GM18868 (cell line): ENCODE measurements around the gene ATP6V0D1.

ENCODE experiments used
- ATAC-seq: cut with Tn5 transposase; IDR thresholded peaks from one replicate; pipeline ENCODE4 v1.9.1; 2021; ENCODE audit warnings: mild to moderate bottlenecking, moderate library complexity; ENCODE audit not compliant: unreplicated experiment

ATP6V0D1 gene

GRCh38 chr16:67409631-67410030 lies 71.3 kb downstream of the ATP6V0D1 start:
- no peak for ATAC-seq

- ATAC-seq: no peak
Measured at GRCh38 chr16:67407788-67408452, 73.0 kb downstream of the ATP6V0D1 start.

- no peak for ATAC-seq
Measured at GRCh38 chr16:67407176-67407787, 73.7 kb downstream of the ATP6V0D1 start.

DNA sequence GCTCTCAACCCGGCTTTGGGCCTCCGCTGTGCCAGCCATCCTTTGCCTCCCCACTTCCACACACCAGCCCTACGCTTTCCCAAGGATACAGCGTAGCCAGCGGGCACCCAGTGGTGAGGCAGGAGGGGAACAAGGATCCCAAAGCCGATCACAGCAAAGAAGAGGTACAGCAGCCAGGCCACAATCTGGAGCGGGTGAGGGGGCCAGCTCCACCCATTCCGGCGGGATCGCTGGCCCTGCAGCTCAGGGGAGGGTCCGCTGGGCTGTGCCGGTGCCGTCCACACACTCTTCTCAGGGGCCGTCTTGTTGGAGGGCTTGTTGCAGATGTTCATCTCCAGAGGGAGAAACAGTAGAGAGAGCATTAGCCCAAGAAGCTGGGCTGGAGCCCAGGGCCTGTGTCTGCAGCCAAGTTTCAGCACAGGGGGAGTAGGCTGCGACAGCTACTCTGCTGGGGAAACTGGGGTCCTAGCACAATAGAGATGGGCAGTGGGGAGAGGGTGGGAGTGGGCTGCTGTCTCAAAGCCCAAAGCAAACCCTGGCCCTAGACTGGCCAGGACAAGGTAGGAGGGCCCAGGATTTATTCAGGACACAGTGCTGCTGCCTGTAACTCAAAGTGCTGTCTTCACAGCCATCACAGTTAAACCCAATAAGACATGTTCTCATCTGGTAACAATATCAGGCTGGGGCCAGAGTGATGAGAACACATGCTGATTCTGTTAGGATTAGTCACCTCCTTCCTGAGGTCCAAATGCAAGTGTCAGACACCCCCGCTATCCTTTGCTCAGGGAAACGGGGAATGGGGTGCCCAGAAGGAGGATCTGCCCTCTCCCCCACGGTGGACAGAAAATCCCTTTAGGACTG lies 74.6 kb downstream of the ATP6V0D1 start:
- no peak for ATAC-seq

GRCh38 chr16:67405336-67405735 lies 75.6 kb downstream of the ATP6V0D1 start:
- no peak for ATAC-seq

DNA sequence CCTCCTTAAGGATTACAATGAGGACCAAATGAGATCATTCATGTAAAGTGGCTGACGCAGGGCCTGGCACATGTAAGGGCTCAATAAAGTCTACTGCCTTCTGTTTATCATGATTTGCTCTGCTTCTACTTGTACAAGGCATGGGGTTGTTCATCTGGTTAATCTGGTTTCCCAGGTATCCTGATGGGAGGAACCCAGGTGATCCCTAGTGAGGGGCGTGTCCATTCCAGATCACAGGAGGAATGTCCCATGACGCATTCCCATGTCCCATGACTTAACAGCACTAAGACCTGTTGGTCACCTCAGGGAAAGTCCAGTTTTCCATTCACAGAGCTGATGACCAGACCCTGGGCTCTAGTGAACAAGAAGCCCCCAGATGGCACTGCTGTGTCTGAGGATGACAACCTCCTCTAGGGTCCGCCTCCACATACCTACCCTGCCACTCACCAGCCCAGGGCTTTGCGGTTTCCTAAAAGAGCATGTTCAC lies 76.2 kb downstream of the ATP6V0D1 start:
- ATAC-seq: no peak

GRCh38 chr16:67403976-67404555 lies 76.9 kb downstream of the ATP6V0D1 start:
- ATAC-seq: no peak

DNA sequence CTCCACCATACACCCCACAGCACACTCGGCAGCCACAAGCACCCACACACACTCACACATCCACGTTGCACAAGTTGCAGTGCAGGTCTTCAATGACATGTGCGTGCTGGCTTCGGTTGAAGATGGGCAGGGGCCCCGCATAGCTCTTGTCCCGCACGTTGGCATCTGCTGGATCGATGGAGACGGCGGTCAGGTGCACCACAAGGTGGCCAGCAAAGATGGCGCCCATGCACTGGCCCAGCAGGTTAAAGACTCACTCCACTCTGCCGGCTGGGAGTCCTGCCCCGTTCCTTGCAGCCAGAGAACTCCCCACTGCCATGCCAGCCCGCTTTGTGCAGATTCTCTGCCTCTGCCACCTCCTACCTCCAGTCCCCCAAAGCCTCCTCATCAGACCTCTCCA lies 80.1 kb downstream of the ATP6V0D1 start:
- ATAC-seq: no peak

DNA sequence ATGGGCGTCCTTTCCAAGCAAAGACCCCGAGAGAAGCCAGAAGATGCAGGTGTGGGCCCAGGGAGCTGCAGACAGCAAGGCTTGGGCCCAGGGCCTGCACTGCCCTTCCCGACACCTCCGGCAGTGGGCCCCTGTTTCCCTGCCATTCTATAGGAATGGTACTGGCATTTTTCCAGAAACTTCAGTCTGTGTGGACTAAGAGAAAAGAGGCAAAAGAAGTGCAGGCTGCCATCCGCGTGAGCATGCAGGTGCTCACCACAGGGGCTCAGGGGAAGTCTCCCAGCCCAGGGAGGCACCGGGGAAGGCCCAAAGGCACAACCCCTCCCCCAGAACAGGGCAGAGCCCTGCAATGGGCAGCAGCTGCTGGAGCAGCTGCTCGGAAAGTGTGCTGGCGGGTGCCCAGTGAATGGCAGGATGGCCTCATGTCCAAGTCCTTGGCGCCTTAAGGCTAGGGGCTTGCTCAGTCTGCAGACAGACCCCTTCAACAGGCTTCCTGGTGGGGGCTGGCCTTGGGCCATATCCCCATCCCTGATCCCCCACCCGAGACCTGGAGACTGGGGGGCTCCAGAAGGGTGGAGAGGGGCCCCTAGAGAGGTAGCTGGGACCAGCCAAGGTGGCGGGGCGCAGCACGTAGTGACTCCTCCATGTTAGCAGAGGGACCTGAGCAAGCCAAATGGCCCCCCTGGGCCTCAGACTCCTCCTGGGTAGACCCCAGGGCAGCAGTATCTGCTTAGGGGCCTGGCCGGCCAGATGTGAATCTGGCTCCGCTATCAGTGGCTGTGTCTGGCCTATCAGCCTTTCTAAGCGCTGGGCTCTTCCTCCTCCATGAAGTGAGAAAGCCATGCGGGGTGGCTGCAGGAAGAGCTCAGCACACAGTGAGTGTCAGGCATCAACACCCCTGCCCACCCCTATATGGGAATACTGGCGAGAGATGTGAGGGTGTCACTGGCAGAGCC lies 80.9 kb downstream of the ATP6V0D1 start:
- no peak for ATAC-seq

- peak; percentile 50 for ATAC-seq
Measured at GRCh38 chr16:67399218-67399733, 81.7 kb downstream of the ATP6V0D1 start.

- no peak for ATAC-seq
Measured at GRCh38 chr16:67398546-67399217, 82.3 kb downstream of the ATP6V0D1 start.

- ATAC-seq: no peak
Measured at GRCh38 chr16:67397812-67398545, 83.0 kb downstream of the ATP6V0D1 start.

DNA sequence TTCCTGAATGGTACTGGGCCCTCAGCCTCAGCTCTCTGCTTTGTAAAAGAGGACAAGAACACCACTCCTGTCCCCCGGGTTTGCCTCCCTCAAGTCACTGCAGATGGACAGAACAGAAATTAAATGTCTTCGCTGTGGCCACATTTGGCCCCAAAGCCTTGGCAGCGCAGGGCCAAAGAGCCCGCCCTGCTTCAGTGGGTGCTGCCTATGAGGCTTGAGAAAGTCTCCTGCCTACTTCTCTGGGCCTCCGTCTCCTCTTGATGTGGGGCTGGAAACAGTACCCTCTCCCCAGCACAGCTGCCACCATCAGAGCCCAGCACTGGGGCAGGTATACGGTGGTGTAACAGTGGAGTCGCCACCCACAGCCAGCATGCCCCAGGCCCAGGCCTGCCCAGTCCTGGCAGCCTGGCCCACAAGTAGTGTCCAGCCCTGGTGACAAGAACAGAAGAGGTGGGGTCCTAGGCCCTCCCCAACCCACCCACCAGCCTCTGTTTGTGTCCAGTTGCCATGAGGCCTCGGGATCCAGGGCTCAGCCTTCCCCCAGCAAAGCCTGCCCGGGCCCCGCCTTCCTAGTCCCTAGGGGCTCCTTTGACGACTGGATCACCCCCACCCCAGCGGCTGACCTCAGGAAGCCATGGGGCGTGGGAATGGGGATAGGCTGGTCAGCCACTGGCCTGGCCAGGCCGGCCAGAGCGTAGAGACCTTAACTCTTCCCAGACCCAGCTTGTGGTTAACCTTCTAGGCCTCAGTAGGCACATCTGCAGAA lies 83.7 kb downstream of the ATP6V0D1 start:
- no peak for ATAC-seq

- ATAC-seq: no peak
Measured at GRCh38 chr16:67396159-67397035, 84.6 kb downstream of the ATP6V0D1 start.

GRCh38 chr16:67395458-67396158 lies 85.3 kb downstream of the ATP6V0D1 start:
- ATAC-seq: no peak

DNA sequence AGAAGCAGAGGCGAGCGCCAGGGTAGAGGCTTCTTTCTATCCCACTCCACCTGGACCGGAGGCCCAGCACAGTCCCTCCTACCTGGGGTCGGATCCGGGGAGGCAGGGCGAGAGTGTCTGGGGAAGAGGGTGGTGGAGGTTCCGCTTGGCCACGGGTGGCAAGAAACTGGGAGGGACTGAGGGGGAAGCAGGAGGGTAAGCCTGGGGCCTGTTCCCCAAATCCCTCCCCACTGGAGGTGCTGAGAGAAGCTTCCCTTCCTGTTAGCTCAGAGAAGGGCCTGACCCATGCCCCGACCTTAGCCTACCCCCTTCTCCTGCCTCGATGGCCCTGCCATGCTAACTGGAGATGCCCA lies 85.9 kb downstream of the ATP6V0D1 start:
- no peak for ATAC-seq
